Activated T-cell treated with anti-CD3 and anti-CD28 coated beads for 48 hours (primary cell): ENCODE data around the gene RAB8B.
A peak's percentile ranks its signal among the peaks of the same experiment; 100 is the strongest.

Experiments
- DNase-seq: peaks from one replicate; pipeline ENCODE4 v3.0.0-alpha.2; 2020; ENCODE audit warnings: low read depth

RAB8B gene

DNA sequence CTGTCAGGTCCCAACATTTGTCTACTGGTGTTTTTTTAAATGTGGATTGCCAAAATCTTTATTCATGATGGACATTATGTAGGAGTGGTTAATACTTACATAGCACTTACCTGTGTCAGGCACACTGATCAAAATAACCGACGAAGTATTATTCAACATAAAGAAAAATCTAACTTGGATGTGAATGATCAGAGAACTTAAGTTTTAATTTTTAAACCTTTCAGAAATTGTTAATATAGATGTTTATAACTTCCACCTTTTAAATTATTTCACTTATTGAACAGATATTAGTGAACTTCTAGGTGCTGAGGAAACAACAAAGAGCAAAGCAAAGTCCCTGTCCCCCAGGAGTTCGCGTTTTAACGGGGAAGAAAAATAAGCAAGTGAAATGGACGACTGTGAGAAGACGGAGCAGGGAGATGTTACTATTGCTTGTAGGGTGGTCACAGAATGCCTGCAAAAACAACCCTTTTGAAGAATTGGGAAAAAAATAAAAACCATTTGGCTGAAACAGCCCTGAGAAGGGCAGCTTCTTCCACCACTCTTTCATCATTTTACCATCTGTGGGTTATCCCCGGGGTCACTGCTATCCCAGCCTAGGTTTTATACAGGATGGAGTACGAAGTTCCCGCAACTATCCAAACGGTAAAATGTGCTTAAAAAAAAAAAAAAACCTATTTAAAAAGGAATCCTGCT, 87.1 kb downstream of the RAB8B start:
- DNase-seq = no peak

DNA sequence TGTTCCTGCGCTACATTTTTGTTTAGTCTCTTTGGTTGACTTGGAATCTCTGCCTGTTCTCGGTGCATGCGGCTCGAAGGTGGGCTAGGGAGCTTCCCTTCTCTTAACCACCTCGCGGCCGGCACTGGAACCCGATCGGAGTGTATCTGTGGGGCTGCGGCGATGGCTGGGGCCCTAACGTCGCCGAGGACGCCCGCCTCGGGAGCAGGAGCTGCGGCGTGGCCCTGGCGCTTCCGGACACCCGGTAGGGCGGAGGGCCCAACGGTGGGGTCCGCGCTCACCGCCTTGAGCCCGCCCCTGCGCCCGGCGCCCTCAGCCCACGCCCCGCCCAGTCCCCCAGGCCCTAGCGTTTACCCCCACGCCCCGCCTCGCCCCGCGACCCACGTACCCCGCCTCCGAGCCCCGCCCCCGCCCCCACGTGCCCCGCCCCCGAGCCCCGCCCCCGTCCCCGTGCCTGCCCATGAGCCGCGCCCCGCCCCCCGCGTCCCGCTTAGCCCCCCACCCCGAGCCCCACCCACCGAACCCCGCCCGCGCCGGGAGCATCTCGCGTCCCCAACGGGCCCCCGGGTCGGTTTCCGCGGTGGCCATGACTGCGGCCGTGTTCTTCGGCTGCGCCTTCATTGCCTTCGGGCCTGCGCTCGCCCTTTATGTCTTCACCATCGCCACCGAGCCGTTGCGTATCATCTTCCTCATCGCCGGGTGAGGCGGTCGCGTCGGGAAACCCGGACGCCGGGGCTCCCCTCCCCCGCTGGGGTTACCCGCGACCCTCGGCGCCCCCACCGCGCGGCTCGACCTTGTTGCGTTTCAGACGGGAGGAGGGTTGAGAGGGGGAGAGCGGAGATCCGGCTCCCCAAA, 87.9 kb downstream of the RAB8B start, which contains the start of gene APH1B:
APH1B (plus strand) TSS at position 568 of the 855 bp plus-strand sequence; CDS start at position 587, 19 bp downstream.
- peak; percentile 62 for DNase-seq

DNA sequence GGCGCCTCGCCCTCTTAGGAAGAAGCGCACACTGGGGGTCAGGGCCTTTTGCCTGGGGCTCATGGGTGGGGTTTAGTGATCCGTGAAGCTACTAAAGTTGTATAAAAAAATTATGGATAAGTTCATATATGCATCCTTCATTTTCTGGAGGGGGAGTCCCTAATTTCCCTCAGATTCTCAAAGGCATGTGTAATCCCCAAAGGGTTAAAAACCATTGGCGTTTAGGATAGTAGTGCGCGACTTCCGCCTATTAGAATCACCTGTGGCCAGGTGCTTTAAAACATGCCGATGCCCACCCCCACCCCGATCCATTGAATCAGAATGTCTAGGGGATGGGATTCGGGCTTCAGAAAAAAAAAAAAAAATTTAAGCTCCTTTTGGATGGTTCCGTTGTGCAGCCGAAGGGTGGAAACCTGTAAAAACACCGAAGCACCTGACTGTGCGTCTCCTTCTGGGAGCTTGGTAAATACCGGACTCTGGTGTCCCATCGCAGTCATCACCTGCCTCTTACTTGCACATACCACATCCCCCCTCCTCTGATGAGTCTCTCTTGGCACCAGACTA, 88.6 kb downstream of the RAB8B start:
- DNase-seq = no peak

DNA sequence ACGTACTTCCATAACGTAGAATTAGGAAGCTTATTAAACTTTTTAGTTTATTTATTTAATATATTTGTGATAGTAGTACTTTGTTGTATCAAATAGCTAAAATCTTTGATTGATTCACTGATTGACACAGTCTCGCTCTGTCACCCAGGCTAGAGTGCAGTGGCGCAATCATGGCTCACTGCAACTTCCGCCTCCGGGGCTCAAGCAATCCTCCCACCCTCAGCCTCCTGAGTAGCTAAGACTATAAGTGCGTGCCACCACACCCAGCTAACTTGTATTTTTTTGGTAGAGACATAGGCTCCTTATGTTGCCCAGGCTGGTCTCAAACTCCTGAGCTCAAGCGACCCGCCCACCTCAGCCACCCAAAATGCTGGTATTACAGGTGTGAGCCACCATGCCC, 93.7 kb downstream of the RAB8B start:
- no peak for DNase-seq

DNA sequence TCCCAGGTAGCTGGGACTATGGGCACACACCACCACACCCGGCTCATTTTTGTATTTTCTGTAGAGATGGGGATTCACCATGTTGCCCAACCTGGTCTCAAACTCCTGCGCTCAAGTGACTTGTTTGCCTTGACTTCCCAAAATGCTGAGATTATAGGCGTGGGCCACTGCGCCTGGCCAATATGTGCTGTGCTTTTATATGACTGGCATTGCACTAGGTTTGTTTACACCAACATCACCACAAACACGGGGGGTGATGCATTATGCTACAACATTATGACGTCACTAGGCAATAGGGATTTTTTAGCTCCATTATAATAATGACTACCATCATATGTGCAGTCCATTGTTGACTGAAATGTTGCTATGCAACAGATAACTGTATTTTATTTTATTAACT, 94.9 kb downstream of the RAB8B start:
- DNase-seq = no peak

DNA sequence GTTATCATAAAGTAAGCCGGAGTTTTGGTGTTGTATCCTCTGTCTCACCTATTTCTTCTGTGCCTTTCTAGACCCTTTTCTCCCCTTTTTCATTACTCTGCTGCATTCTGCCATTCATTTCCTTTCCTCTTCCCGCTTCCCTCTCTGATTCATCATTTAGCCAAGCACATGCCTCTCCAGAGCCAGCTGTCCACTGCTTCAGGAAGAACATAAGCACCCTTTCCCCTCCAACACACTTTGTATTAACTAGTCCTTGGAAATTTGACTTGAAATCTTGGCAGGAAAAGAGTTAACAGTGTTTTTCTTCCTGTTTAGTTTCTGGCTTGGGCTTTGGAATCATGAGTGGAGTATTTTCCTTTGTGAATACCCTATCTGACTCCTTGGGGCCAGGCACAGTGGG, 97.7 kb downstream of the RAB8B start:
- DNase-seq = no peak

DNA sequence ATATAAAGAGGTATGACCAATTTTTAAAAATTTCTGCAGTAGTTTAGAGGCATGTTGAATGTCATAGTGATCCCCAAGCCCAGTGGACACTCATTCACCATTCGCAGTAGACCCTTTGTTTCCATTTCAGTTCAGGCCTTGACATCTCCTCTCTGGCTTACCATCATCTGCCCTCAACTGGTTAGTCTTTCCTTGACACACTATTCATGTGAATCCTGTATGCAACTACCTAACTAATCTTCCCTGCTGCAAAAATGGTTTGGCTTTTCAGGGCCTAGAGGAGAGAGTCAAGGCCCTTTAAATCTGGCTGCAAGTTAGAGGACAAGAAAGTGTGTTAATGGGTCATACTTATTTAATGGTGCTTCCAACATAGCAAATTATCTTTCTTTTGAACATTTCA, 98.9 kb downstream of the RAB8B start:
- no peak for DNase-seq

DNA sequence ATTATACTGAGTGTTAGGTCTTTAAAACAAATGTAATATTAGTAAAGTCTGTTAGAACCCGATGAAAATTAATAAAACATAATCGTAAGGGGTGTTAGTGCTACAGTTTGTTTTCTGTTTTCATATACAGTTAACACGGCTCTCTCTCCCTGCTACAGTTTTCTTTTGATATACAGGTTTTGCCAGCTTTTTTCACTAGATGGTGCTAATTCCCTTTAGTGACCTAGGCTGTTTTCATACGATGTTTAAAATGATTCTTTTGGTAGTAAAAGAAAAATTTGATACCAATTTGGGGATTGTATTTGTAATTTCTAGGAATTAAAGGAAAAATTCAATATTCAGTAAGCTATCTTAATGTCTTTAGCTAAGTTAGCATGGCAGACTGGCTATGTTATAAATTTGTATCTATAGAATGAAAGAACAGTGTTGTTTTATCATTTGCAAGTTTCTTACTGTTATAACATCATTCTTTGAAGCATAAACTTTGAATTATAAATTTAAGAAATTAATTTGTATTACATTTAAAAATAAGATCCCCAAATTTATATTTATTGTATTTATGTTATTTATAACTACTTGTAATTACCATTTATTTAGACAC, 99.5 kb downstream of the RAB8B start:
- no peak for DNase-seq

DNA sequence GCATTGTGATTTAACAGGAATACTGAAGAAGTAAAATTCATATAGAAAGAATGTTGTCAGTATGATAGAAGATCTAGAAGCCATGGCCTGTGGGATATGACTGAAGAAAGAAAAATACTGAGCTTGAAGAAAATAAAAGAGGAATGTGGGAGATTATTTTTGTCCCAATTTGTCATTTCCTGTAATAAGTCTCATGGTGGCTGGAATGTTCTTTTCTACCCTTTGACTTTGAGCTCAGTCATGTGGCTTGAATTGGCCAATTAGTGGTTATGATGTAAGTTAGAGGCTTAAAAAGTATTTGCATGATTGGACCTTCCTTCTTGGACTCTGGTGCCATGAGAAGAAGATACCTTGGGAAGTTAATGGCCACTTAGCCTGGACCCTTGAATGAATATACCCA, 102.1 kb downstream of the RAB8B start:
- no peak for DNase-seq

DNA sequence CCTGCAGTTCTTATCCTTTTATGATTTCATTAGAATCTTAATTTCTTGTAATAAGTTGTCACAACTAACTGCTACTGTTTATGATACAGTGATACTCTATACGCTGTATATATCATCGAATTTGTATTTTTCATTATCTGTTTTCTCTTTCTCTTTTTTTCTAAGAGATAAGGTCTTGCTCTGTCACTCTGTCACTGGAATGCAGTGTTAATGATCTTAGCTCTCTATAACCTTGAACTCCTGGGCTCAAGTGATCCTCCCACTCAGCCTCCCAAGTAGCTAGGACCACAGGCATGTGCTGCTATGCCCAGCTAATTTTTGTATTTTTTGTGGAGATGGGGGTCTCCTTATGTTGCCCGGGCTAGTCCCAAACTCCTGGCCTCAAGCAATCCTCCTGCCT, 102.8 kb downstream of the RAB8B start:
- DNase-seq = no peak

DNA sequence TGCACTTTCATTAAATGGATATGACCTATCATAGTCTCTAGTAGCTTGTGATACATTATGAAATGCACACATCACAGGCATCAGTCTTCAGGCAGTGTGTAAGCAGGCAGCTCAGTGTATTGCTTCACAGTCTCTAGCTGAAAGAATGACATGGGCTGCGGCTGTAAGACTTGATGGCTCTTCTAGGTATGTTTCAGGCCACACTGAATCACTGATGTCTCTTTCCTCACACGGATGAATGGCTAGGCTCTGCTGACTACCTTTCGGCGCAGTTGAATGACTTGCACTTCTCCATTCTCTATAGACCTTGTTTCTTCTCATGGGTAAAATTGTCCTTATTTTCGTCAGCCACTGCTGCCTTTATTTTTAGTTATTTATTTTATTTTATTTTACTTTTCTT, 103.4 kb downstream of the RAB8B start:
- DNase-seq = no peak

DNA sequence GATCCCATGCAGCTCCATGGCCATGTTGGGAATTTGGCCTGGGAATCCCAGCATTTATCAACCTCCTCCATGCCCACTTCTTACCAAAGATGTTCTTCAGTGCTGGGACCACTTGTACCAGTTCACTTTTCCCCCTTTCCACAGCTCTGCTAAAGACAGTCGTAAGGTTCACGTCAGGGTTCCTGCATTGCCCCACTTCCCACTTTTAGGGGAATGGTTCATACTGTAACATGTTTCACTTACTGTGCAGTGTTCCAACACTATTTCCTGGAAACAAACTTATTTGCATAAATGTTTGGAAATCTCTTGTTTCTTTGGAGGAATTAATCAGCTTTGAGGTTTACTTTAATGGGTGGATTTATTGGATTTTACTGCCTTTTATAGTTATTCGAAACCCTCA, 105.0 kb downstream of the RAB8B start:
- no peak for DNase-seq

DNA sequence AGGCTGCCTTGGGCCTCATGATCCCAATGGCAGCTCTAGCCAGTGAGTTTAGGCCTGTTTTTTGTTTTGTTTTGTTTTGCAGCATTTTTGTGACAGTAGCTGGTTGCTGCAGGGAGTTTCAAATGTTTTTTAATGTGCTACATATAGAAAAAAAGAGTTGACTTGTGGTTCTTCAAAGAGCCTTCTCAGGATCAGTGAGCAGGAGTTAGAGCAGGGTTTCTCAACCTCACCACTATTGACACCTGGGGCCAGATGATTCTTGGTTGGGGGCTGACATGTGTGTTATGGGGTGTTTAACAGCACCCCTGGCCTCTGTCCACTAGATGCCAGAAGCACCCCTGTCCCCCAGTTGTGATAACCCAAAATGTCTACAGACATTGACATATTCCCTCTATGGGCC, 105.9 kb downstream of the RAB8B start:
- DNase-seq = no peak

DNA sequence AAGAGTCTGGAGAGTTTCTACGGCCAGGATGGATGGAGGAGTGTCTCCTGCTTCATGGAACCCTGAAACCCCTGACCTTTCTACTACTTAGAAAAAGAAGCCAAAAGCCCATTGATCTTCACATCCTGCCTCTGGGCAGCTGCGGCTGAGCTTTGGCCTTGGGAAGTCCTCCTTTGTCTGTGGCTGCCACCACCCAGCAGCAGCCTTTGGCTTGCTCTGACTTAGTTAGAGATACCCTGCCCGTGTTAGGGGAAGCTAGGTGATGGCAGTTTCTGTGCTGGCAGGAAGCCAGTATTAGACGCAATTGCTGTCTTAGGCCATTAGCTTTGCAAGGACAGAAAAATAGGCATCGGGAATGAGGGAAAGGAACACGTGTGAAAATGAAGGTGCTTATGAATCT, 106.8 kb downstream of the RAB8B start:
- no peak for DNase-seq

DNA sequence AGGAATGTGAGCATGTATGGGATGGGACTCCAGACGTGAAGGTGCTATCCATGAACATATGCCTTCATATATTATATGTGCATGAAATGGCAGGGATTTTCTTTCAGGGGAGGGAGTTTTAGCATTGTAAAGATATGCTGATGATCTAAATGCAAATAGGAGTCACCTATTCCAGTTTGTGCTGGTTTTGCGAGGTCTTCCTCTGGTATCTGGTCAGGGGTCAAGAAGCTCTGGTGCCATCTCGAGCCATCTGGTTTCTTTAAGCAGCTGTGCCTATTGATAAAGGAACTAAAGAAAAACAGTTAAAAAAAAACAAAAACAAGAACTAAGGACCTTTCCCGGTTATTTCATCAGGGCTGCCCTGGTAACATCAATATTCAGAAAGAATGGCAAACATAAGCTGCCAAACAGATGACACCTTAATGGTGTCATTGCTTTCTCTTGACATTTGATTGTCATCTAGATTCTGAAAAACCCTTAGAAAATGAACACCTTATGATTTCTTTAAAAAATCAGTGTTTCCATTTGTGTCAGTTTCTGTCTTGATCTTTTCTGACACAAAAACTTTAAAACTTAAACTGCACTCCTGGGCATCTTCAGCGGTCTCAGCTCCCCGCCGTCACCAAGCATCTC, 110.7 kb downstream of the RAB8B start:
- no peak for DNase-seq

DNA sequence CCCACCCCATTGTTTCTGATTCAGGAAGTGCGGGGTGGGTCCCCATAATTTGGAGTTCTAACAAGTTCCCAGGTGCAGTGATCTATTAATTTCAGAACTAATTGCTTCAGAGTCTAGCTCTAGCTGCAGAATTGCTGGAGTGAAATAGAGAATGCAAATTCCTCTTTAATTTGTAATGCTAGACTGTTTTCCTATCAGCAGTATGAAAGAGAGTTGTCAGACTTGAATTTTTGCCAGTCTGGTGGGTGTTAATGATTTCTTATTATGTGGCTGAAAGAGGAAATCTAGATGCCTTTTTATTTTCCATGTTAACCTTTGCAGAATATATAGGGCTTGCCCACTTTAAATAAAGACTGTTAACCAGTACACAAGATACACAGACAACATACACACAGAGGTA, 111.7 kb downstream of the RAB8B start:
- DNase-seq = no peak

DNA sequence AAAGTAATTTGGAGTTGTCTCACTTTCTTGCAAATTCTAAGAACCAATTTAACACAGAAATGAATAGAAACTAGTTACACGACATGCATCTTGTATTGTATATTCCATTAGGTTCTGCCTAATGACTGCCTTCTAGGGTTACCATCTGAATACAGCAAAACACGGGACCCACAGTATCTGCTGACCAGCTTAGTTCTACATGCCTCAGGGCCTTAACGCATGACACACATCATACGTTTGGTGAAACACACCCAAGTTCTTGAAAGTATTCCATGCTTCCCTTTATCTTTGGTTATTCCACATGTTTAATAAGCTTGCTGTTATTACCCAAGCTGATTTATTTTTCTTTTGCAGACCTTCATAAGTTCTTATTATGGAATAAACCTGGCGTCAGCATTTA, 115.9 kb downstream of the RAB8B start:
- no peak for DNase-seq

DNA sequence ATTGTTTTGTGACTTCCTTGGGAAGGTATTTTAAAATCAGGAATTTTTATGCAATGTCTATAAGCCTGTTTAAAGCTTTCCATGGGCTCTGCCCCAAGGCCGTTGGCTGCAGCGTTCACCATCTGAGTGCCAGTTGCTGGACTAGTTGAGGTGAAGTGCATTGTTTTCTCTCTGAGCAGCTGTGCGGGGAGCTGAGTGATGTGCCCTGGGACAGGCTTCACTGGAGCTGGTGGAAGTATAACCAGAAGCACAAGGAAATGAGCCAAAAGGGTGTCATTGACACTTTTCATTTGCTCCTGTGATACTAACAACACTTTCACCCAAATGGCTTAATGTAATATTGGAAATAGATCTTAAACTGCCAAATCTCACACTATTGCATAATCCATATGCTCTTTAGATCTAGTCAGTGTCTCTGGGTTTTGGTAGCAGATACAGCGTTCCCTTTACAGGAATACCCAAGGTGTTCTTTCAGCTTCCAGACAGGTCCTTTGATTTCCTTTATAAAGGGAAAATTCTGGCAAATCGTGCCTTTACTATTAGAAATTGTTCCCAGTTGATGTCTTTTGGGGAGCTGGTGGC, 117.2 kb downstream of the RAB8B start:
- DNase-seq = no peak

DNA sequence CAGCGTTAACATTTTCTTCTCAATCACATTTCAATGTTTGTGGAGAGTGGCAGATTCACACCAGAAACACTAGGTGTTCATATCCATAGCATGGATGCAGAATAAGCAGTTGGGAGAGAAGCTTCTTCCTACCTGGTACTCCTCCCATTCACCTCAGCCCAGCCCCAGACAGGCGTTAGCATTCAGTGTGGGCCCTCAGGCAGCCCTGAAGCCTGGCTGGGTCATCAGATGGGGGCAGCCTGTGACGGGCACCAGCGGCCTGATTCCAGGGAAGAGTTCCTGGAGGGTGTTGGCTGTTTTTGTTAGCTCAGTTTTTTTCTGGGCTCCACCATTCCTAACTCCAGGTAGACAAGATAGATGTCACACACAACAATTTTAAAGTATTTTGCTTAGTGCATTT, 119.1 kb downstream of the RAB8B start:
- DNase-seq = no peak

DNA sequence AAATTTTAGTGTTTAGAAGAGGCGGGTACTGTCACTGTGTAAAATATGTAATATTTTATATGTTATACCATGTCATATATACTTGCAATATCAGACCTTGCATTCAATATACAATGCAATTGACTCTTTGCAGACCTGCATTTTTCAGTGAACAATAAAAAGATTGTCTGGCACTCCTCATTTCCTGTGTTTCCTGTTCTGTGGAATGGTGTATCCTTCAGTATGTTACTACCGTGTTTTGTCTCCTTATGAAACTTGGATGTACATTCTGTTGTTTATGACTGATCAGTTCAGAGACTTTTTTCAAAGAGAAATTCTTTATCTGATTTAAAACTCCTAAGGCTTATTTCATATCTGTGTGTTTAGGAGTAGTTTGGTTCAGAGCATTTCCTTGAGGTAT, 119.5 kb downstream of the RAB8B start:
- no peak for DNase-seq

DNA sequence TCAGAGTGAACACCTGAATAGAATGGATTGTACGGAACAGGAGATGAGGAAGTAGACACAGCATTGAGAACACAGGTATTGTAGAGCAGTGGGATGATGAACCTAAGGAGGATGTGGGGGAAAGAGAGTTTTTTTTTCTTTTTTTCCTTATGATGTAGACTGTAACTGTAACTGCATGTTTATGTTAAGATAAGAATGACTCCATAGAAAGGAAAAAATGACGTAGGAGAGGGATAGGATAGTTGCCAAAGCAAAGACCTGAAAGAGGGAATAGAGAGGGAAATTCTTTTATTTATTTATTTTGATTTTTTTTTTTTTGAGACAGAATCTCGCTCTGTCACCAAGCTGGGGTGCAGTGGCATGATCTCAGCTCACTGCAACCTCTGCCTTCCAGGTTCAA, 121.2 kb downstream of the RAB8B start:
- DNase-seq = no peak

DNA sequence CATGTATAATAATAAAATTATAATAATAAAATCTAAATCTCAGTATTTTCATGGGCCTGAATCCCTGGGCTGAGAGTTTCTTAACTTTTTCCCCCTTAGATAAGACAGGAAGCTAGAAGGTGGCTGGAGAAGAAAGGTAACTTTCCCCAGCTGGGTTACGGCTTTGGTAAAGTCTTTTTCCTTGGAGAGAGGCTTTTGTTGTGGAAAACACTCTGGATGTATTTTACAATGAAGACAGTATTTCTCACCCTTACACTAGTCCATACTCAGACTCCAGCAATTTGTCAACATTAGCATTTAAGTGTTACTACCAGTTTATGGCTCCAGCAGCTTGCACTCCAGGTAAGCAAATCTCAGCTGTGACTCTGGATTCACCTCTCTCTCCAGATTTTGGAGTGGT, 122.9 kb downstream of the RAB8B start:
- DNase-seq = no peak
